Smooth muscle cell (in vitro differentiated cells): ENCODE results near the gene MRGPRE. TPM values are rescaled to one million over a fixed set of nuclear protein-coding genes. Genes with fewer than 3 reads are reported as not detected.

ENCODE experiments used
- DNase-seq: peaks from one replicate; lab custom pipeline; 2025; ENCODE audit not compliant: unreplicated experiment; lab: John Stamatoyannopoulos, UW
- H2AFZ ChIP-seq: fragments of 200-600 bp; sonication (generic); 2 replicates; pipeline ENCODE4 v1.6.0; 2016; ENCODE audit warnings: antibody characterized with exemption, low read depth, mild to moderate bottlenecking
- H3F3A ChIP-seq: fragments of 200-600 bp; sonication (generic); 2 replicates; pipeline ENCODE4 v1.6.0; 2017; ENCODE audit warnings: antibody characterized with exemption, low read depth
- H3K27ac ChIP-seq: fragments of 200-600 bp; sonication (generic); 2 replicates; pipeline ENCODE4 v1.5.1; 2016; ENCODE audit warnings: low read depth, mild to moderate bottlenecking
- H3K27me3 ChIP-seq: fragments of 200-600 bp; sonication (generic); 2 replicates; pipeline ENCODE4 v1.6.1; 2016; ENCODE audit warnings: low read depth, mild to moderate bottlenecking
- H3K36me3 ChIP-seq: fragments of 200-600 bp; sonication (generic); 2 replicates; pipeline ENCODE4 v1.5.1; 2016; ENCODE audit warnings: low read depth
- H3K4me1 ChIP-seq: fragments of 200-600 bp; sonication (generic); 2 replicates; pipeline ENCODE4 v1.5.1; 2016; ENCODE audit warnings: low read depth
- H3K4me2 ChIP-seq: fragments of 200-600 bp; sonication (generic); 2 replicates; pipeline ENCODE4 v1.6.0; 2016; ENCODE audit warnings: mild to moderate bottlenecking
- H3K4me3 ChIP-seq: fragments of 200-600 bp; sonication (generic); 2 replicates; pipeline ENCODE4 v1.5.1; 2016; ENCODE audit warnings: mild to moderate bottlenecking
- H3K79me2 ChIP-seq: fragments of 200-600 bp; sonication (generic); 2 replicates; pipeline ENCODE4 v1.6.0; 2016; ENCODE audit warnings: low read depth, mild to moderate bottlenecking
- H3K9ac ChIP-seq: fragments of 200-600 bp; sonication (generic); 2 replicates; pipeline ENCODE4 v1.6.0; 2016; ENCODE audit warnings: low read depth
- H3K9me3 ChIP-seq: fragments of 200-600 bp; sonication (generic); replicated peaks from 2 replicates; pipeline ENCODE4 v1.5.1; 2016; ENCODE audit warnings: low read depth
- H4K20me1 ChIP-seq: fragments of 200-600 bp; sonication (generic); 2 replicates; pipeline ENCODE4 v1.6.0; 2016; ENCODE audit warnings: low read depth
- CTCF ChIP-seq: fragments of 200-600 bp; sonication (generic); IDR thresholded peaks from 2 replicates; pipeline ENCODE4 v1.5.1; 2017; ENCODE audit warnings: borderline replicate concordance, mild to moderate bottlenecking, antibody characterized with exemption; ENCODE audit not compliant: insufficient read depth, poor library complexity, severe bottlenecking
- WGBS: methylation state at CpG from one replicate; pipeline ENCODE4 v1.1.7; 2016; ENCODE audit warnings: low lambda C conversion rate; 5-methylcytosine and 5-hydroxymethylcytosine counted together
- polyA plus RNA-seq: library from polyadenylated mRNA; unstranded; fragments of >200 nt; fragmentation: Nextera tagmentation; extraction: Ambion mirVana; gene quantifications from 2 replicates; pipeline ENCODE4 v1.2.1, GENCODE V29; 2016
- total RNA-seq: library from RNA; depleted of rRNA; stranded (reverse); fragments of >200 nt; gene quantifications from 2 replicates; pipeline ENCODE4 v1.2.3, GENCODE V29; 2014

MRGPRE gene
- total and polyA plus RNA-seq, 2 experiments from 2014 or later = not detected

DNA sequence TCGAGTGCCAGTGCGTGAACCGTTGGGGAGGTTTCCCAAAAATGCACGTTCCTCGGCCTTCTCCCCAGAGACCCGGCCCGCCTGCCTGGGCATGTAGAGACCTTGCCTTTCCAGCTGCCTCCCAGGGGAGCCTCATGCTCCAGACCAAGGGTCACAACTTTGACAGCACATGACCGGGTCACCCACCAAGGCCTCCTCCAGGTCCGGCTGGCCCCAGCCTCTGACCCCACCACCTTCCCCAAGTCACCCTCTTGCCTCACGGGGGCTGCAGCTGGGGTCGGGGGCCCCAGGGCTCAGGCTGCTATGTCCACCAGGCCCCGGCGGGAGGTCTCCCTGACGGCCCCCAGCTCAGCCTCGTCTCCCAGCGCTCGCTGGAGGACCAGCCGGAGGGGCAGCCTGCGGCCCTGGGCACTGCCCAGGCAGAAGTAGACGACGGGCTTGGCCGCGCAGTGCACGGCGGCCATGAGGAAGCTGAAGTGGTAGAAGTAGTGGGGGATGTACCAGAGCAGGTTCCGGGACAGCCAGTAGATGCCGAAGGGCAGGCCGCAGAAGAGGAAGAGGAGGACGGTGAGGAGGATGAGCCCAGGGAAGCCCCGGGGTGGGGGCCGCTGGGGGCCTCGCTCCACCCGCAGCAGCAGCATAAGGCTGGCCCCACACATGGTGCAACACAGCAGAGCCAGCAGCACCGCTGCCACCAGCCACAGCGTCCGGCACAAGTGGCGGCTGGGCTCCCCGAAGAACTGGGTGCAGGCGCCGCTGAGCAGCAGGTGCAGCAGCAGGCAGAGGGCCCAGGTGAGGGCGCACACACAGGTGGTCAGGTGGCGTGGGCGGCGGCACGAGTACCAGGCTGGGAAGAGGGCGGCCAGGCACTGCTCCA is 4.4 kb downstream of the MRGPRE start:
- Histone ChIP-seq H3K36me3 (no peaks in the 10 kb centered on the region), H3K27me3 (no peaks in the 10 kb centered on the region), H3K9me3 (no peaks in the 10 kb centered on the region), H3K27ac (no peak overlapping the region), H3K4me1 (no peaks in the 10 kb centered on the region), H2AFZ (no peak overlapping the region), H3K4me3 (no peak overlapping the region), H3K4me2 (no peak overlapping the region), H3K79me2 (no peaks in the 10 kb centered on the region), H3F3A (no peaks in the 10 kb centered on the region), H4K20me1 (no peaks in the 10 kb centered on the region), H3K9ac (no peak overlapping the region)
- no peak for DNase-seq
- TF ChIP-seq CTCF = no peak
- 92% methylated on average over 38 of the region's 46 CpGs for WGBS

GRCh38 chr11:3226846-3227567 is 5.2 kb downstream of the MRGPRE start:
- no peaks in the 10 kb centered on the region for H3K9me3 ChIP-seq
- no peak overlapping the region for H3K4me2 ChIP-seq
- H3K27me3 ChIP-seq = no peaks in the 10 kb centered on the region
- no peaks in the 10 kb centered on the region for H3K79me2 ChIP-seq
- H2AFZ ChIP-seq = no peak overlapping the region
- no peaks in the 10 kb centered on the region for H3F3A ChIP-seq
- no peak for TF ChIP-seq CTCF
- no peak for DNase-seq
- H3K27ac ChIP-seq = no peak overlapping the region
- H3K36me3 ChIP-seq = no peaks in the 10 kb centered on the region
- no peak overlapping the region for H3K4me3 ChIP-seq
- H3K4me1 ChIP-seq = no peaks in the 10 kb centered on the region
- WGBS = 96% methylated on average over 18 of the region's 18 CpGs
- H4K20me1 ChIP-seq = no peaks in the 10 kb centered on the region
- H3K9ac ChIP-seq = no peak overlapping the region

DNA sequence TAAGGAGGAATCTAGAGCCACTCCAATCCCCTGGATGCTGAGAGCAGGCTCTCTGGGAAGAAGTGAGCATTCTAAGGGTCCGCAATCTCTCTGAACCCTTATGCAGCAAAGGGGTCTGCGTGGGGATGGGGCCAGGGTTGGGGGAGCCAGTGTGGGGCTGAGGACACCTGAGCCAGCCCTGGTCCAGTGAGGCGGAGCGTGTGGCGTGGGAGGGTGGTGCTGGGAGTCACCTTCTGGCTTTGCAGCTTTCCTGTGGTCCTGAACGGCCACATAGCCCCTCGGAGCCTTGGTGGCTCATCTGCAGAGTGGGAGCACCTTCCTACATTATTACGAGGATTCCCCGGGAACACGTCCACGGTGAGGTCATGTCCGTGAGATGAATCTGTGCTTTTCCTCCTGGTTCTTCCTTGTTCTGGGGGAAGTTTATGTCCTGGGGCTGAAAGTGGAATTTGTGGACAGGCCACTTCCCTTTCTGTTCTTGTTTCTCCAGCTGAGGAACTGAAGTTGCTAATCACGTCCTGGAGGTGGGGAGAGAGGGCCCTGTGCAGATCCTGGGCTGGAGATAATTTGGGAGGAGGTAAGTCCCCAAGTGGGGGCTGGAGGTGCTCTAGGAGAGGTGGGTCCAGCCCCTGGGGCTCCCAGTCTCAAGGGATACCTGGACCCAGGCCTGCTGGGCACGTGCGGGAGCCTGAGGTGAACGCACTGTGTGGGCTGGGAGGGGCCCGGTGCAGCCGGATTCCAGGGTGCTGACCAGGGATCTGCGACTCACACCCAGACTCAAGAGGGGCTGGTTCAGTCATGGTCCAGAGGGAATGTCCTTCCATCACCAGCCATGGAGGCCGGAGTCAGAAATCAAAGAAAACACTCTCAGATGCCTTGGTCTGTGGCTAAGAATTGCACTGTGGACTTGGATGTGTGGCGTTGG is 6.1 kb downstream of the MRGPRE start:
- no peak for DNase-seq
- H3K4me1 ChIP-seq = no peaks in the 10 kb centered on the region
- H4K20me1 ChIP-seq = no peaks in the 10 kb centered on the region
- no peaks in the 10 kb centered on the region for H3K79me2 ChIP-seq
- whole genome bisulfite sequencing = 81% methylated on average over 21 of the region's 21 CpGs
- H3K9me3 ChIP-seq = no peaks in the 10 kb centered on the region
- no peak overlapping the region for H3K4me2 ChIP-seq
- H3K9ac ChIP-seq = no peak overlapping the region
- no peak overlapping the region for H3K4me3 ChIP-seq
- H3K27ac ChIP-seq = no peak overlapping the region
- no peaks in the 10 kb centered on the region for H3F3A ChIP-seq
- no peaks in the 10 kb centered on the region for H3K36me3 ChIP-seq
- TF ChIP-seq CTCF = no peak
- H2AFZ ChIP-seq = no peak overlapping the region
- no peaks in the 10 kb centered on the region for H3K27me3 ChIP-seq
